Glutamatergic neuron (in vitro differentiated cells): ENCODE measurements around the gene HPN. TPM values are rescaled to one million over a fixed set of nuclear protein-coding genes. Genes with fewer than 3 reads are reported as not detected.

Experiments
- DNase-seq: peaks from one replicate; pipeline ENCODE4 v3.0.0; 2022
- H3K27ac Mint-ChIP-seq: one replicate; pipeline ENCODE4 v1.8.0; 2020; ENCODE audit warnings: mild to moderate bottlenecking, mixed read lengths, inconsistent platforms; ENCODE audit not compliant: unreplicated experiment
- H3K27me3 Mint-ChIP-seq: one replicate; pipeline ENCODE4 v1.8.0; 2020; ENCODE audit warnings: mild to moderate bottlenecking, moderate library complexity, mixed read lengths, inconsistent platforms; ENCODE audit not compliant: unreplicated experiment
- H3K36me3 Mint-ChIP-seq: one replicate; pipeline ENCODE4 v1.8.0; 2020; ENCODE audit warnings: mild to moderate bottlenecking, mixed read lengths, inconsistent platforms; ENCODE audit not compliant: unreplicated experiment
- H3K4me1 Mint-ChIP-seq: one replicate; pipeline ENCODE4 v1.8.0; 2020; ENCODE audit warnings: mild to moderate bottlenecking, low read depth, mixed read lengths, inconsistent platforms; ENCODE audit not compliant: unreplicated experiment
- H3K4me3 Mint-ChIP-seq: one replicate; pipeline ENCODE4 v1.8.0; 2020; ENCODE audit warnings: mild to moderate bottlenecking, mixed read lengths, inconsistent platforms; ENCODE audit not compliant: unreplicated experiment
- H3K9me3 Mint-ChIP-seq: one replicate; pipeline ENCODE4 v1.8.0; 2020; ENCODE audit warnings: mild to moderate bottlenecking, moderate library complexity, mixed read lengths, inconsistent platforms; ENCODE audit not compliant: unreplicated experiment
- total RNA-seq: library from RNA; stranded (reverse); fragmentation: NEBNext Ultra II Directional; extraction: Animal tissue kit (Norgen Biotek cat#: 25700); gene quantifications from one replicate; pipeline ENCODE4 v1.2.1, GENCODE V29; 2021; ENCODE audit not compliant: unreplicated experiment
- TF ChIP-seq, protein P1 (sequence below): fragments of 200-600 bp; sonication (generic); IDR thresholded peaks from one replicate; pipeline ENCODE4 v1.5.0; 2021; ENCODE audit not compliant: partially characterized antibody, unreplicated experiment

Gene HPN
- total RNA-seq, 1 donor from 2014 or later = 0.29 TPM

DNA sequence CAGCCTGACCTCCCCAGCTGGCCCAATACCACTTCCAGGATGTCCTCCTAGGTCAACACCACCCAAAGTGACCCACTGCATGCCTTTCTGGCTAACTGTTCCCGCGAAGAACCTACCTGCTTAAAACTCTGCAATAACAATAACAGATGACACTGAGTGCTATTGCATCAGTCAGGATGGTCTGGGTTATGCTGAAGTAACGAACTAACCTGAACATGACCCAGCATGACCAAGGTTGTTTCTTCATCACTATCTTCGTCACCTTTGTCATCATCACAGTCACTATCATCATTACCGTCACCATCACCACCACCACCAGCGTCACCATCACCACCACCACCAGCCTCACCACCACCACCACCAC, 63.5 kb downstream of the HPN start:
- Mint-ChIP-seq H3K4me3 (no peak overlapping the region), H3K27ac (no peak overlapping the region), H3K9me3 (peaks cover 3% of the 10 kb centered on the region), H3K27me3 (no peaks in the 10 kb centered on the region), H3K4me1 (no peaks in the 10 kb centered on the region), H3K36me3 (no peaks in the 10 kb centered on the region)
- DNase-seq = no peak
- TF ChIP-seq, protein P1, sequence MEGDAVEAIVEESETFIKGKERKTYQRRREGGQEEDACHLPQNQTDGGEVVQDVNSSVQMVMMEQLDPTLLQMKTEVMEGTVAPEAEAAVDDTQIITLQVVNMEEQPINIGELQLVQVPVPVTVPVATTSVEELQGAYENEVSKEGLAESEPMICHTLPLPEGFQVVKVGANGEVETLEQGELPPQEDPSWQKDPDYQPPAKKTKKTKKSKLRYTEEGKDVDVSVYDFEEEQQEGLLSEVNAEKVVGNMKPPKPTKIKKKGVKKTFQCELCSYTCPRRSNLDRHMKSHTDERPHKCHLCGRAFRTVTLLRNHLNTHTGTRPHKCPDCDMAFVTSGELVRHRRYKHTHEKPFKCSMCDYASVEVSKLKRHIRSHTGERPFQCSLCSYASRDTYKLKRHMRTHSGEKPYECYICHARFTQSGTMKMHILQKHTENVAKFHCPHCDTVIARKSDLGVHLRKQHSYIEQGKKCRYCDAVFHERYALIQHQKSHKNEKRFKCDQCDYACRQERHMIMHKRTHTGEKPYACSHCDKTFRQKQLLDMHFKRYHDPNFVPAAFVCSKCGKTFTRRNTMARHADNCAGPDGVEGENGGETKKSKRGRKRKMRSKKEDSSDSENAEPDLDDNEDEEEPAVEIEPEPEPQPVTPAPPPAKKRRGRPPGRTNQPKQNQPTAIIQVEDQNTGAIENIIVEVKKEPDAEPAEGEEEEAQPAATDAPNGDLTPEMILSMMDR = no peak

DNA sequence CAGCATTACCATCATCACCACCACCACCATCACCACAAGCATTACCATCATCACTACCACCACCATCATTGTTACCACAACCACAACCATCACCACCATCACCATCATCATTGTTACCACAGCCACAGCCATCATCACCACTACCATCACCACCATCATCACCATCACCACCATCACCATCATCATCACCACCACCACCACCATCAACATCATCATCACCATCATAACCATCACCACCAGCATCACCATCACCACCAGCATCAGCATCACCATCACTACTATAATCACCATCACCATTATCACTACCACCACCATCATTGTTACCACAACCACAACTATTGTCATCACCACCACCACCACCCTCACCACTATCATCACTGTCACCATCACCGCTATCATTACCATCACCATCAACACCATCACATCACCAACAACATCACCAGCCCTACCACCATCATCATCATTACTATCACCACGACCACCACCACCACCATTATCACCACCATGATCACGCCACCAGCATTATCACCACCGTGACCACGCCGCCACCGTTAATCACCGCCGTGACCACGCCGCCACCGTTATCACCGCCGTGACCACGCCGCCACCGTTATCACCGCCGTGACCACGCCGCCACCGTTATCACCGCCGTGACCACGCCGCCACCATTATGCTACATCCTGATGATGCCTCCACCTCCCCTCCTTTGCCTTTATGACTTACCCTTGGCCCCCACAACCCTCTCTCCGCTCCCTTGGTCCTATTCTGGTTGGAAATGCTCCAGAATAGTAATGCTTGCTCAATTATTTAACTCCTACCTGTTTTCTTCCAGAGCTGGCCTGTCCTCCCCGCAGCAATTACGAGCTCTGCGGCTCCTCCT, 64.1 kb downstream of the HPN start:
- no peak overlapping the region for H3K4me3 Mint-ChIP-seq
- H3K9me3 Mint-ChIP-seq = peaks cover 3% of the 10 kb centered on the region
- H3K27me3 Mint-ChIP-seq = no peaks in the 10 kb centered on the region
- no peak for DNase-seq
- peaks cover under 1% of the 10 kb centered on the region for H3K4me1 Mint-ChIP-seq
- H3K27ac Mint-ChIP-seq = no peak overlapping the region
- no peaks in the 10 kb centered on the region for H3K36me3 Mint-ChIP-seq
- TF ChIP-seq, protein P1 = no peak

DNA sequence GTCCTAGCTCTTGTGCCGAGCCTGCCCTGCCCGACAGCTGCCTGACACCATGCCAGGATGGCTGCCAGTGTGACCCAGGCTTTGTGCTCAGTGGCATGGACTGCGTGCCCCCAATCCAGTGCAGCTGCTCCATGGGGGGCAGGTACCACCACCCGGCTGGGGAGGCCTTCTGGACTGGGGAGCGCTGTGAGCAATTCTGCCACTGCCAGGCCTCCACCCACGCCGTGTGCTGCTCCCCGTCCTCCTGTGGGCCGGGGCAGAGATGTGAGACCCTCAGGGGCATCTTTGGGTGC, 64.7 kb downstream of the HPN start:
- Mint-ChIP-seq H3K36me3 (no peaks in the 10 kb centered on the region), H3K4me3 (no peak overlapping the region), H3K9me3 (peaks cover 3% of the 10 kb centered on the region), H3K27me3 (no peaks in the 10 kb centered on the region), H3K27ac (no peak overlapping the region), H3K4me1 (peaks cover 4% of the 10 kb centered on the region)
- TF ChIP-seq, protein P1 = no peak
- no peak for DNase-seq

DNA sequence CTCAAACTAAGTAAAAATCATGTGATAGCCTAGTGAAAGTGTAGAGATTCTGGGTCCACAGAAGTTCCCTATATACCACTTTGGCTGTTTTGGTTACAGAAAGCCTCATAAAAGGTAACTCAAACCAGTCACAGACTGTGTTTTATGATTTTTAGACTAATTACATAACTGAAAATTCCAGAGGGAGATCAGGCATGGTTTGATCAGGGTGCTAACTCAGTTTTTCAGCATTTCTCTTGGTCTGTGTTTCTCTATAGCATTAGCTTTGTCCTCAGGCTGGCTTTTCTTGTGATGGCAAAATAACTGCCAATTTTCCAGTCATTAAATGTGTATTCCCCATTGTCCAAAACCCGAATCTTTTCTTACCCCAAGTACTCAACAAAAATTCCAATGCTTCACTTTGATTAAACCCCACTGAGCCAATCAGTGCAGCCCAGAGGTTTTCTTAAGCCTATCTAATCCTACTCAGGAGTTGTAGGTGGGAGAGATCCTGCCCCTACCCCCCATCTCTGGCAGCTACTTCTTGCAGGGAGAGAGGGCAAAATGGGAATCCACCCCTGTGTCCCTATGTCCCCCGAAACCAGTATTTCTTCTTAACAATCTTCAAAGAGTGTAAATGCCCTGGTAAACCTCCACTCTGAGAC, 65.5 kb downstream of the HPN start:
- H3K27ac Mint-ChIP-seq = no peak overlapping the region
- H3K4me3 Mint-ChIP-seq = no peak overlapping the region
- H3K27me3 Mint-ChIP-seq = no peaks in the 10 kb centered on the region
- TF ChIP-seq, protein P1 = no peak
- peaks cover 3% of the 10 kb centered on the region for H3K9me3 Mint-ChIP-seq
- H3K4me1 Mint-ChIP-seq = peaks cover 4% of the 10 kb centered on the region
- DNase-seq = no peak
- H3K36me3 Mint-ChIP-seq = no peaks in the 10 kb centered on the region

DNA sequence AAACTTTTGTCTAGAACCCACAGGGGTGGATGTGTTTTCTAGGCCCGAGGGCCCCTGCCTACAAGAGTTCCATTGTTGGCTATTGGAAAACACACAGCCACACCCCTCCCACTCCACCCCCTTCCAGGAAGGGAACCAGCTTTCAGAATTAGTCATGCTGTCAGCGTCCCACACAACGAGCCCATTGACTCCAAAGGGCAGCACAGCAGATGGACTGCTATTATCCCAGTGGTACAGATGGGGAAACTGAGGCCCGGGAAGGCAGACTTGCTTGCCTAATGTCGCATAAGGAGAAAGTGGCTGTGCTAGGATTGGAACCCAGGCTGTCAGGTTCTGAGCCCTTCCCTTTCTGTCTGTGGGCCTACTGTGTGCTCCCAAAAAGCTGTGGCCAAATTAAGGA, 66.0 kb downstream of the HPN start:
- Mint-ChIP-seq H3K4me1 (peaks cover 4% of the 10 kb centered on the region), H3K27ac (no peak overlapping the region), H3K36me3 (no peaks in the 10 kb centered on the region), H3K4me3 (no peak overlapping the region), H3K9me3 (peaks cover 3% of the 10 kb centered on the region), H3K27me3 (no peaks in the 10 kb centered on the region)
- DNase-seq = no peak
- TF ChIP-seq, protein P1 = no peak
